Neural cell (in vitro differentiated cells): ENCODE results near the gene ERC2.

ENCODE experiments used
- CTCF ChIP-seq: fragments of 450-650 bp; IDR thresholded peaks from 2 replicates; pipeline ENCODE4 v1.5.1; 2014; ENCODE audit warnings: antibody characterized with exemption, mild to moderate bottlenecking, moderate library complexity; ENCODE audit not compliant: poor library complexity, severe bottlenecking
- EP300 ChIP-seq: fragments of 450-650 bp; conservative IDR thresholded peaks from 2 replicates; pipeline ENCODE4 v1.6.1; 2014; ENCODE audit warnings: antibody characterized with exemption, mild to moderate bottlenecking, moderate library complexity; ENCODE audit not compliant: poor library complexity, severe bottlenecking
- POLR2AphosphoS5 ChIP-seq: IDR thresholded peaks from 2 replicates; pipeline ENCODE4 v1.6.1; 2012
- RAD21 ChIP-seq: fragments of 450-650 bp; conservative IDR thresholded peaks from 2 replicates; pipeline ENCODE4 v1.6.1; 2014; ENCODE audit warnings: antibody characterized with exemption, mild to moderate bottlenecking, moderate library complexity
- REST ChIP-seq: IDR thresholded peaks from 2 replicates; pipeline ENCODE4 v1.6.1; 2012; ENCODE audit warnings: borderline replicate concordance
- SMC3 ChIP-seq: fragments of 450-650 bp; conservative IDR thresholded peaks from 2 replicates; pipeline ENCODE4 v1.6.1; 2014; ENCODE audit warnings: antibody characterized with exemption, mild to moderate bottlenecking, moderate library complexity; ENCODE audit not compliant: poor library complexity
- TAF1 ChIP-seq: IDR thresholded peaks from 2 replicates; pipeline ENCODE4 v1.6.1; 2012; ENCODE audit warnings: low read depth

- no peak for TF ChIP-seq SMC3
- TF ChIP-seq POLR2AphosphoS5: no peak
- TF ChIP-seq CTCF: no peak
- no peak for TF ChIP-seq RAD21
- no peak for TF ChIP-seq EP300
- TF ChIP-seq TAF1: no peak
- TF ChIP-seq REST: no peak
Measured at GRCh38 chr3:56248021-56248420, 220.2 kb downstream of the ERC2 start.
